Measurements from ENCODE around the gene P4HA3.

Gene P4HA3

GRCh38 chr11:74339619-74340018 lies 28.2 kb upstream of the P4HA3 start:
- Histone ChIP-seq H3K27me3 (ENCODE audit: control insufficient read depth, low read length) (peaks cover 8% of the 10 kb centered on the region; the same call in 1 of the 2 replicates), H3F3A (ENCODE audit: control insufficient read depth, insufficient read depth) (no peaks in the 10 kb centered on the region), H3K4me3 (ENCODE audit: low read length) (no peak overlapping the region), H3K4me2 (ENCODE audit: low read length) (no peak overlapping the region), H3K27ac (ENCODE audit: low read depth, low read length) (no peak overlapping the region), H3K9me2 (replicated peaks; ENCODE audit: control insufficient read depth, low read length) (no peaks in the 10 kb centered on the region), H4K20me1 (ENCODE audit: control insufficient read depth, insufficient read depth, low read depth, low read length) (no peaks in the 10 kb centered on the region), H3K79me2 (ENCODE audit: control insufficient read depth, low read length) (no peaks in the 10 kb centered on the region), H3K9me3 (ENCODE audit: control insufficient read depth, insufficient read depth, low read length) (no peaks in the 10 kb centered on the region), H3K36me3 (ENCODE audit: control insufficient read depth, low read length) (no peaks in the 10 kb centered on the region), H3K4me1 (ENCODE audit: control insufficient read depth, low read length) (no peaks in the 10 kb centered on the region)
- TF ChIP-seq CTCF (IDR thresholded peaks at IDR 0.05; ENCODE audit: low read depth, low read length, poor library complexity, severe bottlenecking), result no peak
- TF ChIP-seq EZH2phosphoT487 (IDR thresholded peaks at IDR 0.05; ENCODE audit: borderline replicate concordance, low read length), result no peak

- Histone ChIP-seq H3K36me3 (ENCODE audit: control insufficient read depth, low read length) (no peaks in the 10 kb centered on the region), H3F3A (ENCODE audit: control insufficient read depth, insufficient read depth) (no peaks in the 10 kb centered on the region), H3K4me1 (ENCODE audit: control insufficient read depth, low read length) (no peaks in the 10 kb centered on the region), H3K9me2 (replicated peaks; ENCODE audit: control insufficient read depth, low read length) (no peaks in the 10 kb centered on the region), H3K27ac (ENCODE audit: low read depth, low read length) (no peak overlapping the region), H3K79me2 (ENCODE audit: control insufficient read depth, low read length) (no peaks in the 10 kb centered on the region), H3K9me3 (ENCODE audit: control insufficient read depth, insufficient read depth, low read length) (no peaks in the 10 kb centered on the region), H3K27me3 (ENCODE audit: control insufficient read depth, low read length) (peaks cover 5% of the 10 kb centered on the region; the same call in 1 of the 2 replicates), H3K4me3 (ENCODE audit: low read length) (no peak overlapping the region), H3K4me2 (ENCODE audit: low read length) (no peak overlapping the region), H4K20me1 (ENCODE audit: control insufficient read depth, insufficient read depth, low read depth, low read length) (no peaks in the 10 kb centered on the region)
- no peak for TF ChIP-seq EZH2phosphoT487 (IDR thresholded peaks at IDR 0.05; ENCODE audit: borderline replicate concordance, low read length)
- TF ChIP-seq CTCF (IDR thresholded peaks at IDR 0.05; ENCODE audit: low read depth, low read length, poor library complexity, severe bottlenecking), result no peak
Observed at GRCh38 chr11:74338963-74339362, 27.5 kb upstream of the P4HA3 start.

GRCh38 chr11:74333193-74333592 lies 21.8 kb upstream of the P4HA3 start:
- no peak overlapping the region for H3K4me2 ChIP-seq (ENCODE audit: low read length)
- no peaks in the 10 kb centered on the region for H3F3A ChIP-seq (ENCODE audit: control insufficient read depth, insufficient read depth)
- no peaks in the 10 kb centered on the region for H3K9me3 ChIP-seq (ENCODE audit: control insufficient read depth, insufficient read depth, low read length)
- H3K27ac ChIP-seq (ENCODE audit: low read depth, low read length), result no peak overlapping the region
- H3K27me3 ChIP-seq (ENCODE audit: control insufficient read depth, low read length), result peaks cover 11% of the 10 kb centered on the region; the same call in 1 of the 2 replicates
- H3K4me3 ChIP-seq (ENCODE audit: low read length), result no peak overlapping the region
- H3K36me3 ChIP-seq (ENCODE audit: control insufficient read depth, low read length), result no peaks in the 10 kb centered on the region
- TF ChIP-seq EZH2phosphoT487 (IDR thresholded peaks at IDR 0.05; ENCODE audit: borderline replicate concordance, low read length) (no peak), CTCF (IDR thresholded peaks at IDR 0.05; ENCODE audit: low read depth, low read length, poor library complexity, severe bottlenecking) (no peak)
- no peaks in the 10 kb centered on the region for H3K9me2 ChIP-seq (replicated peaks; ENCODE audit: control insufficient read depth, low read length)
- no peaks in the 10 kb centered on the region for H4K20me1 ChIP-seq (ENCODE audit: control insufficient read depth, insufficient read depth, low read depth, low read length)
- no peaks in the 10 kb centered on the region for H3K4me1 ChIP-seq (ENCODE audit: control insufficient read depth, low read length)
- no peaks in the 10 kb centered on the region for H3K79me2 ChIP-seq (ENCODE audit: control insufficient read depth, low read length)

Measured in DOHH2 (cell line).